Stimulated activated CD8-positive, alpha-beta memory T cell treated with anti-CD3 and anti-CD28 coated beads, Interleukin-4, amount 100 ng/mL, for 24 hours (primary cell): Measurements from ENCODE around the gene CCDC201.
A peak's percentile ranks its signal among the peaks of the same experiment; 100 is the strongest.

Experiments
- DNase-seq: peaks from one replicate; pipeline ENCODE4 v3.0.0-alpha.2; 2020; ENCODE audit warnings: low read depth

The CCDC201 gene, protein sequence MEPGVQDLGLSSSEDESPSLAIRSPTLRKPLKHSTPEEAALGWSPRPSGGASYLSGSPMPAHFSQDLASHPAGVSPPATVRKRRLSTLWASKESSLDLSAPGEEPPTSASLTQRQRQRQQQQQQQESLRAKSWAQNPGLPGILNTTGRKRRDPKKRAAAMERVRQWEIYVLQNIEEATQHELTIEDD

GRCh38 chr7:45873035-45873354 is at the start of gene CCDC201:
Gene CCDC201, minus strand, starts transcription at chr7:45873082. Its CDS starts 75 bp downstream, at chr7:45873007.
- no peak for DNase-seq

GRCh38 chr7:45921699-45922519 is 49.0 kb upstream of the CCDC201 start:
- no peak for DNase-seq

GRCh38 chr7:45921381-45921698 is 48.5 kb upstream of the CCDC201 start:
- DNase-seq = no peak

- DNase-seq = no peak
These were observed 47.9 kb upstream of the CCDC201 start, which contains the start of gene IGFBP3 for GRCh38 chr7:45920502-45921380. Gene IGFBP3, minus strand, starts transcription at chr7:45921272. Its CDS starts 132 bp downstream, at chr7:45921140.

DNA sequence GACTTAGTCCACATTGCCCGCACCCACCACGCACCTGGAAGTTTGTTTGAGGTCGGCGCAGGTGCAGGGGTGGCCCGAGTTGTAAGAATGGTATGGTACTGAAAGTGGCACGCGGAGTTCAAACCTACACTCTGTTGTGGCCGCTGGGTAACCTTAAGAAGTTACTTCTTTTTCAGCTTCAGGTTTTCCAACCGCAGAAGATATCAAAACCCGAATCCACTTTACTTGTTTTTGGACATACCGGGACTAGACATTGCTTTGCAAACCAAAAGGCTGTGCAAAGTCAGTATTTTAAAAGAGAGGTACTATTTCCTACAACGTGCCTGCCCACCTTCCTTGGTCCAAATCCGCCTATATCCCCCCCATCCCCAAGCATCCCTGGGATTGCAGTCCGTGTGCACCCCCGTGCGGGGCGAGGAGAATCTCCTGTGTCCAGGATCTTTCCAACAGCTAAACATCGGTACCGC is 47.1 kb upstream of the CCDC201 start:
- no peak for DNase-seq

- no peak for DNase-seq
These were observed 46.4 kb upstream of the CCDC201 start for GRCh38 chr7:45919231-45919784.

DNA sequence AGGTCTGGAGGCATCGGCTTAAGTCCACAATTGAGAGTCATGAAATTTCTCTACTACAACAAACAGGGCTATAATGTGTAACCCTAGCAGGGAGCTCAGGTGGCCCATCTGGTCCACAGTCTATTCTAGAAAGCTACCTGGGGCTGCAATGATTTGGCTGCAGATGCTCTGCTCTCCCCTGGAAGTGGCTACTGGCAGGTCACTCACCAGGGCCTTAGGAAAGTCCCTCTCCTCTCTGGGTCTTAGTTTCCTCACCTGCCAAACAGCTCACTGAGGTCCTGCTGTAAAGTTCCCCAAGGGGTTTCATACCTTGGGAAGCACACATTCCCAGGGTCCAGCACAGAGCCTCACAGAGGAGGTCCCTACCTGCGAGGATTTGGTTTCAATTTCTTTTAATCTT is 45.7 kb upstream of the CCDC201 start:
- no peak for DNase-seq

- DNase-seq = peak; percentile 68
These were observed 44.8 kb upstream of the CCDC201 start for GRCh38 chr7:45917658-45918057.

GRCh38 chr7:45917064-45917463 is 44.2 kb upstream of the CCDC201 start:
- DNase-seq = no peak

DNA sequence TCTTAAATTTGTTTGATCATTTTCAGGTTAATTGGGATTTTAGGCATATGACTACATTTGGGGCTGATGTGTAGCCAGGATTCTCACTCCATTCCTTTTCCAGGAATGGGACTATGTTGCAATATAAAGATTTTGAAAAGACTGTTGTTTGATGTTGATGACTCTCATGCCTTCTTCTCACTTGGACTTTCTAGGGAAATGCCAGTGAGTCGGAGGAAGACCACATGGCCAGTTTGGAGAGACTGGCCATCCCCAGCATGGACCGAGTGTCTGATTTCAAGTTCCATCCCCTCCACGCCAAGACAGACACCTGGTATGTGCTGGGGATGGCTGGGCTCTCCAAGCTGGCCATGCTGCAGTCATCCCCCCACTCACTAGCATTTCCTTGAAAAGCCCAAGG is 42.7 kb upstream of the CCDC201 start:
- DNase-seq = no peak

GRCh38 chr7:45914911-45915310 is 42.0 kb upstream of the CCDC201 start:
- no peak for DNase-seq

- DNase-seq = no peak
These were observed 40.1 kb upstream of the CCDC201 start for GRCh38 chr7:45912972-45913371.

DNA sequence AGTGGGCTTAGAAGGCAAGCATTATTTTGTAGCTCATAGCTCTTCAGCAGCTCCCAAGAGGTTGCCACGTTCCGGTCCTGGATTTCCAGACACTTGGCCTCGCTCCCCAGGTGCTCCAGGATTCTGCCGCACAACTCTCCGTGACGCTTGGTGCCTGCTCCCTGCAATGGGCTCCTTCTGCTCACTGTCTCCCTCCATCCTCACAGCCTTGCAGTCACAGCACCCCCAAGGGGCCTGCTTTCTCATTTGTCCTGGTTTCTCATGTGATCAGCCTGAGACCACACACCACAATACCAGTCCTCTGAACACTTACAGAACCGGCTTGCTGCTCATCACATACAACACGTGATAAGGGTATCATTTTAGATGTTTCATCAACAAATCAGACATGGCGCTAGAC is 38.4 kb upstream of the CCDC201 start:
- DNase-seq = no peak

GRCh38 chr7:45910855-45911254 is 38.0 kb upstream of the CCDC201 start:
- DNase-seq = no peak

DNA sequence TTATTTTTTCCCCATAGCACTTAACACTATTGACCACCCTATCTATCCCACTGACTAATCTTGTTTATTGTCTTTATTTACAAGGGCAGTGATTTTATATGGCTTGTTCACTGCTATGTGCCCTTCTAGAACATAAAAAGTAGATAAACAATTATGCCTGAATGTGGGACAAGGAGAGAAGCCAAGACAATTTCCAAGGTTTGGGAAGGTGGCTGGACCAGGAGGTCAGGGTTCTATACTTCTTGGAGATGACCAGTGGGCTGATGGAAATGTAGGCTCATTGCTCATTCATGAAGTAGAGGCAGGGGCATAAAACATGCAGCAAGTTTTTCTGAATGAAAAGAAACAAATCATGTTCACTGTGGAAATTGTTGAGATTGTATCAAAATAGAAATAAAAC is 36.7 kb upstream of the CCDC201 start:
- no peak for DNase-seq

- DNase-seq = no peak
These were observed 29.9 kb upstream of the CCDC201 start for GRCh38 chr7:45902820-45903219.

DNA sequence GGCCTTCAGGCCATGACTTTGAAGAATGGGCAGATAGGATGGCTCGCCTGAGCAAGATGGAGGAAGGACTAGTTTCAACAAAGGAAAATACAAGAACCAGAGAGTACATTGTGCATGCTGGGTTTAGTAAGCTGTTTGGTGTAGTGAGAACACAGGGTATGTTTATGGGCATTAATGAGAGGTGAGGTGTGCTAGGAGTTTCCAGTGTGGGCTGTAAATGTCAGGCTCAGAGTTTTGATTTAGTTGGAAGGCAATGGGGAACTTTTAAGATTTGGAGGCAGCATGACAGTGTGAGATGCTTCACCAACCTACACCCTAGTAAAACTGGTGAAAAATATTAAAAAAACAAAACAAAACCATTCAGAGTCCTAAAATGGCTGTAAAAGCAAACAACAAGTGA is 28.7 kb upstream of the CCDC201 start:
- DNase-seq = no peak

- no peak for DNase-seq
These were observed 25.3 kb upstream of the CCDC201 start for GRCh38 chr7:45898222-45898621.

DNA sequence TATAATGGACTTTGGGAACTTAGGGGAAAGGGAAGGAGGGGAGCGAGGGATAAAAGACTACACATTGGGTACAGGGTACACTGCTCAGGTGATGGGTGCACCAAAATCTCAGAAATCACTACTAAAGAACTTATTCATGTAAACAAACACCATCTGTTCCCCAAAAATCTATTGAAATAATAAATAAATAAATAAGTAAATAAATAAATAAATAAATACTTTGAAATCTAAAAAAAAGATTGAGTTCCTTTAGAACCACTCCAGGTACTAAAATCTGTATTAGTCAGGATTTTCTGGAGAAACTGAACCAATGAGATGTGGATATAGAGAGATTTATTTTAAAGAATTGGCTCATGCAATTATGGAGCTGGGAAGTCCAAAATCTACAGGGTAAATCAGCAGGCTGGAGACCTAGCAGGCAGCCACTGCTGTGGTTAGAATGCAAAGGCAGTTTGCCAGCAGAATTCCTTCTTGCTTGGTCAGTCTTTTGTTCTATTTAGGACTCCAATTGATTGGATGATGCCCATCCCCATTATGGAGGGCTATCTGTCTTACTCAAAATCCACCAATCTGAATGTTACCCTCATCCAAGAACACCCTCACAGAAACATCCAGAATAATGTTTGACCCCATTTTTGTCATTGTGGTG is 24.3 kb upstream of the CCDC201 start:
- no peak for DNase-seq

- no peak for DNase-seq
These were observed 21.8 kb upstream of the CCDC201 start for GRCh38 chr7:45894665-45895062.

DNA sequence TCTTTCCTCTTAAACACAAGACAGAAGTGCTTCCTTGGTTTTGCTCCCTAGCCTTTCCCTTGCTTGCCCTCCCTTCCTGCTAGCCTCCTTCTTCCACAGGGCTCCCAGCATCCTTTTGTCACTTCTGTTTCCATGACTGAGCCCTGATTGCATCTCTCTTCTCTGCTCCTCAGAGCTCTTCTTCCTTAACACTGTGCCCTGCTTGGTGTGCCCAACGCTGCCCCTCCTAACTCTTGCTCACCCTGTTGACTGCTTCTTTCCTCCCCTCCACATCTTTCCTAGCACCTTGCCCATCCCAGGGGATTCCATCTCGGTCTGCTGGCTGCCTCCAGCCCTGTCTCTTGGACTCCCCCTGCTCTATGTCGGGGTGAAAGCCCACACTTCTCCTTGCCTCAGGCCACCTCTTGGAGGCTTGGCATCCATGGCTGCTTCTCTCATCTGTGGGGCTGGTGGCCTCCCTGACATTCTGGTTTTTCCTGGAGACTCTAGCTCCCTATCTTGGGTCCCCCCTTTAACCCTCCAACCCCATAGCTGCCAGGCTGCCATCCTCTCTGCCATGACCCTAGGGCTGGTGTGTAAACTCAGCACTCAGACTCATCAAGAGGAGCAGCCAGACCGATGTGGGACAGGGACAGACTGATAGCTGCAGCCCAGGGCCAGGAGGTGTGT is 21.2 kb upstream of the CCDC201 start:
- DNase-seq = no peak
